Natural killer cell treated with Interleukin-12 subunit alpha and Interleukin-12 subunit beta and Interleukin-15 and Interleukin-18, amount 100 ng/mL, for 72 hours (primary cell): ENCODE data around the gene FAM222B. TPM values are rescaled to one million over a fixed set of nuclear protein-coding genes. Genes with fewer than 3 reads are reported as not detected.
"Not testable (repeated sequence)": the region's sequence is repeated elsewhere in the genome, so short reads cannot be mapped to it uniquely, and the experiment has no call there.

Source experiments
- ATAC-seq, 2 donors: fragments of 150-1000 bp; cut with Tn5 transposase in 1 of 2; sonication (Bioruptor Pico), chemical (Tn5 transposase) in 1 of 2; 2 replicates each; pipeline ENCODE4 v1.10.0; 2021
- DNase-seq: peaks from one replicate; pipeline ENCODE4 v3.0.0; 2022; ENCODE audit warnings: low spot score
- H3K27ac Mint-ChIP-seq, 2 donors: 1 replicate in 1 of 2; 2 replicates in 1 of 2; pipeline ENCODE4 v1.8.0; 2022; ENCODE audit warnings: mixed read lengths in 2 of 2, mild to moderate bottlenecking in 1 of 2, moderate library complexity in 1 of 2
- H3K27me3 Mint-ChIP-seq, 2 donors: 1 replicate in 1 of 2; 2 replicates in 1 of 2; pipeline ENCODE4 v1.8.0; 2022; ENCODE audit warnings: mixed read lengths in 2 of 2
- H3K36me3 Mint-ChIP-seq: one replicate; pipeline ENCODE4 v1.8.0; 2022; ENCODE audit warnings: mixed read lengths
- H3K4me1 Mint-ChIP-seq, 2 donors: 1 replicate in 1 of 2; 2 replicates in 1 of 2; pipeline ENCODE4 v1.8.0; 2022; ENCODE audit warnings: low read depth in 2 of 2, mixed read lengths in 2 of 2, mild to moderate bottlenecking in 1 of 2
- H3K4me3 Mint-ChIP-seq: one replicate; pipeline ENCODE4 v1.8.0; 2022; ENCODE audit warnings: mixed read lengths
- H3K9me3 Mint-ChIP-seq: 2 replicates; pipeline ENCODE4 v1.8.0; 2022; ENCODE audit warnings: mixed read lengths
- total RNA-seq, 2 donors: library from RNA; stranded (reverse); gene quantifications; one replicate each; pipeline ENCODE4 v1.2.3, GENCODE V29; 2022

Gene FAM222B
- total RNA-seq, 2 donors from 2014 or later = 21.7 to 23.5 TPM

- DNase-seq (no peak), ATAC-seq (no peak)
- Mint-ChIP-seq H3K27ac (peak overlapping the region in 1 of 2 donors; percentile 20), H3K27me3 (no peaks in the 10 kb centered on the region), H3K36me3 (peaks cover 7% of the 10 kb centered on the region), H3K9me3 (no peaks in the 10 kb centered on the region), H3K4me1 (peaks cover 11 to 20% of the 10 kb centered on the region in 2 donors), H3K4me3 (no peak overlapping the region)
Measured at GRCh38 chr17:28878981-28879380, 36.4 kb upstream of the FAM222B start.

DNA sequence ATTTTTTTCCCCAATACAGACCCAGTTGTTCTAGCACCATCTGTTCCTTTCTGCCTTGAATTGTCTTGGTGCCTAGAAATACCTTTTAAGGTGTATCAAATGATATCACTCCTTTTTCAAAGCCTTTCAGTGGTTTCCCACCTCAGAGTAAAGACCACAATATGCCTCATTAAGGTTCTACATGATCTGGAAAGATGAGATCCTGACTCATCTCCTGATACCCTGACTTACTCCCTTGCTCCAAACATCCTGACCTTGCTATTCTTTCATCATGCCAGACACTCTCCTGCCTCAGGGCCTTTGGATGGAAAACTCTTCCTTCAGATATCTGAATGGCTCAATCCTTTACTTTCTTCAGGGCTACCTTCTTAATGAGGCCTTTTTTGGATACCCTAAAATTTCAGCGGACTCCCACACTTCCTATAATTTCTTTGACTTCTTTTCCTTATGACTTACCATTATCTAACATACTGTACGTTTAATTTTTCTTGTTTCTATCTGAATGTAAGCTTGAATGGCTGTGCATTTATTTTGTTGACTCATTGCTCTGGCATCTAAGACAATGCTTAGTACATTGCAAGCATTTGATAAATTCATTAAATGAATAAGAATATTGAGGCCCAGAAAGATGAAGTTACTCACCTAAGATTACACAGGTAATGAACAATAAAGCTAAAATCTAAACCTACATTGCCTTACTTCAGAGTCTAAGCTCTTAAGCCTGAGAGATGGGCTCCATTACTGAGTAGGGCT, 35.7 kb upstream of the FAM222B start:
- DNase-seq (no peak), ATAC-seq (no peak)
- Mint-ChIP-seq H3K9me3 (no peaks in the 10 kb centered on the region), H3K36me3 (peaks cover 7% of the 10 kb centered on the region), H3K4me3 (no peak overlapping the region), H3K27me3 (no peaks in the 10 kb centered on the region), H3K4me1 (peaks cover 11 to 20% of the 10 kb centered on the region in 2 donors), H3K27ac (peak overlapping the region in 1 of 2 donors; percentile 20)

DNA sequence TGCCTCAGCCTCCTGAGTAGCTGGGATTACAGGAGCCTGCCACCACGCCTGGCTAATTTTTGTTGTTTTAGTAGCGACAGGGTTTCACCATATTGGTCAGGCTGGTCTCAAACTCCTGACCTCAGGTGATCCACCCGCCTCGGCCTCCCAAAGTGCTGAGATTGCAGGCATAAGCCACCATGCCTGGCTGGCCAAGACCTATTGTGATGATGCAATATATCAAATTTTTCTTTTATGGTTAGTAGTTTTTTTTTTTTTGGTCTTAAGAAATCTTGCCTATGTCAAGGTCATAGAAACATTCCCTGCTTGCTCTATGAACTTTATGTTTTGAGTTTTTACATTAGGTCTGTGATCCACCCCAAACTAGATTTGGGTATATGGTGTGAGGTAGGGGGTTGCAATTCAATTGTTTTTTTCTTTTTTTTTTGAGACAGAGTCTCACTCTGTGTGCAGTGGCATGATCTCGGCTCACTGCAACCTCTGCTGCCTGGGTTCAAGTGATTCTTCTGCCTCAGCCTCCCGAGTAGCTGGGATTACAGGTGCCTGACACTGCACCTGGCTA, 34.6 kb upstream of the FAM222B start:
- H3K4me3 Mint-ChIP-seq, H3K27ac Mint-ChIP-seq: not testable (repeated sequence)

DNA sequence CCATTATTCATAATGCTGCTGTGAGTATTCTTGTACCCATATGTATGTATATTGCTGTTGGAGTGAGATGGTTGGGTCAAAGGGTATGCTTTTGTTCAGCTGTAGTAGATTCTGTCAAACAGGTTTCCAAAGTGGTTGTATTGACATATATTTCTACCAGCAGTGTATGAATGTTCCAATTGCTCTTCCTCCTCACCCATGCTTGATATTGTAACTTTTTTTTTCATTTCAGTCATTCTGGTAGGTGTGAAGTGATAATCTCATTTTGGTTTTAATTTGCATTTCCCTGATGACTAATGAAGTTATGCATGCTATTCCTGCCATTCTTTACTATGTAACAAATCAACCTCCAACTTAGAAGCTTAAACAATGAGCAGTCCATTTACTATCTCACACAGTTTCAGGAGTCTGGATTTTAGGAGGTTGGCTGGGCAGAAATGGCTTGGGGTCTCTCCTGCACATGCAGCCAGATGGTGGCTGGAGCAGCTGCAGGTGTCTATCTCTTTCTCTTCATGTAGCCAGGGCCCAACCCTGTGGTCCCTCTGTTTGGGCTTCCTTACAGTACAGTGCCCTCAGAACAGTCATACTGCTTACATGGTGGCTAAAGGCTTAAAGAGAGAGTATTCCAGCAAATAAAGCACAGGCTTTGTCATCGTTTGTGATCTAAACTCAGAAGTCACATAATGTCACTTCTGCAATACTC, 33.4 kb upstream of the FAM222B start:
- Mint-ChIP-seq H3K27ac (peak overlapping the region in 1 of 2 donors; percentile 52), H3K4me3 (peak overlapping the region; percentile 19), H3K4me1 (peaks cover 19 to 25% of the 10 kb centered on the region in 2 donors), H3K9me3 (no peaks in the 10 kb centered on the region), H3K36me3 (peaks cover 7% of the 10 kb centered on the region), H3K27me3 (no peaks in the 10 kb centered on the region)
- ATAC-seq = peak in 1 of 2 donors; percentile 76
- DNase-seq = no peak

More for the DNA sequence above, 34.6 kb upstream of the FAM222B start:
- H3K4me1 Mint-ChIP-seq = peaks cover 15 to 20% of the 10 kb centered on the region in 2 donors
- not testable (repeated sequence) for ATAC-seq, H3K9me3 Mint-ChIP-seq, DNase-seq, H3K36me3 Mint-ChIP-seq, H3K27me3 Mint-ChIP-seq

DNA sequence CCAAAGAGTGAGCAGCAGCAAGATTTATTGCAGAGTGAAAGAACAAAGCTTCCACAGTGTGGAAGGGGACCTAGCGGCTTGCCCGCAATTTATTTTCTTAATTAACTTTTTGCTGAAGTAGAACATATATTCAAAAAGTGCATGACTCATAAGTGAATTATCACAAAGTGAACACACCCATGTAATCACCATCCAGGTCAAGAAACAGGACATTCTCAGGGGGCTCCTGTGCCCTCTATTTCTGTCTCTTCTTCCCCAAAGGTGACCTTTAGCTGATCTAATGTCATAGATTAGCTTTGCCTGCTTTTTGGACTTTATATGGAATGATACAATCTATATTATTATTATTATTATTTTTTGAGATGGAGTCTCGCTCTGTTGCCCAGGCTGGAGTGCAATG, 32.2 kb upstream of the FAM222B start:
- peaks cover 20 to 27% of the 10 kb centered on the region in 2 donors for H3K4me1 Mint-ChIP-seq

GRCh38 chr17:28873839-28874238, 31.2 kb upstream of the FAM222B start:
- DNase-seq (no peak), ATAC-seq (no peak)
- H3K27me3 Mint-ChIP-seq = no peaks in the 10 kb centered on the region
- no peaks in the 10 kb centered on the region for H3K36me3 Mint-ChIP-seq
- H3K9me3 Mint-ChIP-seq = no peaks in the 10 kb centered on the region
- no peak overlapping the region for H3K27ac Mint-ChIP-seq
- peaks cover 20 to 27% of the 10 kb centered on the region in 2 donors for H3K4me1 Mint-ChIP-seq
- H3K4me3 Mint-ChIP-seq = no peak overlapping the region

More for the DNA sequence above, 32.2 kb upstream of the FAM222B start:
- DNase-seq (no peak), ATAC-seq (no peak)
- Mint-ChIP-seq H3K27ac (no peak overlapping the region), H3K9me3 (no peaks in the 10 kb centered on the region), H3K36me3 (no peaks in the 10 kb centered on the region), H3K27me3 (no peaks in the 10 kb centered on the region), H3K4me3 (no peak overlapping the region)

DNA sequence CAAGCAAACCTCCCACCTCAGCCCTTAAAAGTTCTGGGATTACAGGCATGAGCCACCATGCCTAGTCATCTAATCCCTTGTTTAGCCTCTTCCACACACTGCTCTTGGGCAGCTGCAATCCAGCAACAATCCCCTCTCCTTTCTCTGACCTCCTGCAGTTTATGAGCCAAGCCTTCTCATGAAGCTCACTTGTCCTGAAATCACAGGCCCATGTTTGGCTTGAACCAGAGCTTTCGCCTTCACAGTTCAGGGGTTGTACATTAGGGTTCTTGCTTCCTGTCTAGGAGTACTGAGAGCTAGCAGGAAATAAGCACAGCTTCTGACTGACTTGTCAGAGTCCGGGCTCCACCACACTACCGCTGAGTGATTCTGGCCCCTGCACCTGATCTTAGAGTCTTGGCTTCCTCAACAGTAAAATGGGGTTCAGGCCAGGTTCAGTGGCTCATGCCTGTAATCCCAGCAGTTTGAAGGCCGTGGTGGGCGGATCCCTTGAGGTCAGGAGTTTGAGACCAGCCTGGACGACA, 28.5 kb upstream of the FAM222B start:
- peak; percentile 88 to 95 for ATAC-seq
- H3K27me3 Mint-ChIP-seq = no peaks in the 10 kb centered on the region
- H3K4me1 Mint-ChIP-seq = peaks cover 15 to 17% of the 10 kb centered on the region in 2 donors
- no peaks in the 10 kb centered on the region for H3K9me3 Mint-ChIP-seq
- peak overlapping the region; percentile 21 for H3K4me3 Mint-ChIP-seq
- no peak for DNase-seq
- H3K27ac Mint-ChIP-seq = peak overlapping the region; percentile 84 to 85
- no peaks in the 10 kb centered on the region for H3K36me3 Mint-ChIP-seq

GRCh38 chr17:28867276-28867675, 24.7 kb upstream of the FAM222B start:
- DNase-seq (no peak), ATAC-seq (no peak)
- Mint-ChIP-seq H3K27me3 (no peaks in the 10 kb centered on the region), H3K4me1 (peaks cover 5 to 12% of the 10 kb centered on the region in 2 donors), H3K36me3 (no peaks in the 10 kb centered on the region), H3K27ac (no peak overlapping the region), H3K4me3 (no peak overlapping the region), H3K9me3 (no peaks in the 10 kb centered on the region)

DNA sequence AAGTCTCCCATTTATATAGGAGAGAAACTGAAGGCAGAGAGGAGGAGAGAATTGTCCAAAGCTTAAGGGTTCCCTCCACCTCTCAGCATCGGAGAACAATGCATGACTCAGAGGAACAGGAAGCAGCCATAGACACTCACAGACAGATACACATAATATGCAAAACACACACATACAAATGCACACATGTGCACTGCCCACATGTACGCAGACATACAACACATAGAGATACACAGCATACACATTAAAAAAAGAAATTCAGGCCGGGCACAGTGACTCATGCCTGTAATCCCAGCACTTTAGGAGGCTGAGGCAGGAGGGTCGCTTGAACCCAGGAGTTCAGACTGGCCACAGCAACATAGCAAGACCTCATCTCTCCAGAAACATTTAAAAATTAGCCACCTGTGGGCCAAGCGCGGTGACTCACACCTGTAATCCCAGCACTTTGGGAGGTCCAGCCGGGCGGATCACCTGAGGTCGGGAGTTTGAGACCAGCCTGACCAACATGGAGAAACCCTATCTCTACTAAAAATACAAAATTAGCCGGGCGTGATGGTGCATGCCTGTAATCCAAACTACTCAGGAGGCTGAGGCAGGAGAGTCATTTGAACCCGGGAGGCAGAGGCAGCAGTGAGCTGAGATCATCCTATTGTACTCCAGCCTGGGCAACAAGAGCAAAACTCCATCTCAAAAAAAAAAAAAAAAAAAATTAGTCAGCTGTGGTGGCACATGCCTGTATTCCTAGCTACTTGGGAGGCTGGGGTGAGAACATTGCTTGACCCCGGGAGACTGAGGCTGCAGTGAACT, 23.6 kb upstream of the FAM222B start:
- Mint-ChIP-seq H3K27ac (no peak overlapping the region), H3K36me3 (no peaks in the 10 kb centered on the region), H3K9me3 (no peaks in the 10 kb centered on the region), H3K4me3 (no peak overlapping the region), H3K27me3 (no peaks in the 10 kb centered on the region), H3K4me1 (peaks cover 2 to 8% of the 10 kb centered on the region in 2 donors)
- ATAC-seq = peak in 1 of 2 donors; percentile 55
- DNase-seq = no peak

GRCh38 chr17:28864991-28865849, 22.6 kb upstream of the FAM222B start:
- Mint-ChIP-seq H3K4me1 (peaks cover 0 to 5% of the 10 kb centered on the region in 2 donors), H3K9me3 (no peaks in the 10 kb centered on the region), H3K27ac (no peak overlapping the region), H3K4me3 (no peak overlapping the region), H3K27me3 (no peaks in the 10 kb centered on the region), H3K36me3 (no peaks in the 10 kb centered on the region)
- ATAC-seq = no peak
- no peak for DNase-seq

GRCh38 chr17:28863953-28864352, 21.4 kb upstream of the FAM222B start:
- no peak overlapping the region for H3K27ac Mint-ChIP-seq
- no peak for DNase-seq
- no peak for ATAC-seq
- no peak overlapping the region for H3K4me3 Mint-ChIP-seq
- no peaks in the 10 kb centered on the region for H3K9me3 Mint-ChIP-seq
- peaks cover 0 to 5% of the 10 kb centered on the region in 2 donors for H3K4me1 Mint-ChIP-seq
- H3K36me3 Mint-ChIP-seq = no peaks in the 10 kb centered on the region
- H3K27me3 Mint-ChIP-seq = no peaks in the 10 kb centered on the region

GRCh38 chr17:28862561-28862960, 20.0 kb upstream of the FAM222B start:
- no peaks in the 10 kb centered on the region for H3K36me3 Mint-ChIP-seq
- H3K4me3 Mint-ChIP-seq = no peak overlapping the region
- H3K4me1 Mint-ChIP-seq = peaks cover 5 to 9% of the 10 kb centered on the region in 2 donors
- no peaks in the 10 kb centered on the region for H3K9me3 Mint-ChIP-seq
- no peak for ATAC-seq
- H3K27ac Mint-ChIP-seq = peak overlapping the region in 1 of 2 donors; percentile 81
- DNase-seq = no peak
- no peaks in the 10 kb centered on the region for H3K27me3 Mint-ChIP-seq
